WTC11 (cell line): ENCODE data around the gene MC2R. TPM values are rescaled to one million over a fixed set of nuclear protein-coding genes. Genes with fewer than 3 reads are reported as not detected.

Experiments
- ATAC-seq: fragments of 200-7000 bp; cut with Tn5 transposase; 2 replicates; pipeline ENCODE4 v1.10.0; 2021; ENCODE audit warnings: mild to moderate bottlenecking, moderate library complexity
- CTCF ChIA-PET: fragments of 300-600 bp; sonication (Branson Sonifier 250); formaldehyde crosslinking; loops from one replicate; lab custom pipeline; 2021; ENCODE audit warnings: antibody characterized with exemption; lab: Charles Lee
- POLR2A ChIA-PET: fragments of 350-600 bp; sonication (Branson Sonifier 250); formaldehyde crosslinking; loops from one replicate; lab custom pipeline; 2021; ENCODE audit warnings: antibody characterized with exemption; lab: Charles Lee
- DNase-seq: peaks from one replicate; pipeline ENCODE4 v3.0.0; 2021; ENCODE audit warnings: low spot score
- H3K27ac Mint-ChIP-seq: 2 replicates; pipeline ENCODE4 v1.8.0; 2021; ENCODE audit warnings: mixed read lengths
- H3K27me3 Mint-ChIP-seq: 2 replicates; pipeline ENCODE4 v1.8.0; 2021; ENCODE audit warnings: low read depth, mild to moderate bottlenecking, moderate library complexity, mixed read lengths
- H3K36me3 Mint-ChIP-seq: 2 replicates; pipeline ENCODE4 v1.8.0; 2021; ENCODE audit warnings: mixed read lengths
- H3K4me1 Mint-ChIP-seq: 2 replicates; pipeline ENCODE4 v1.8.0; 2022; ENCODE audit warnings: mixed read lengths
- H3K4me3 Mint-ChIP-seq: 2 replicates; pipeline ENCODE4 v1.8.0; 2021; ENCODE audit warnings: mild to moderate bottlenecking, moderate library complexity, mixed read lengths
- H3K9me3 Mint-ChIP-seq: 2 replicates; pipeline ENCODE4 v1.8.0; 2021; ENCODE audit warnings: mixed read lengths
- ATF3 ChIP-seq: sonication (generic); formaldehyde crosslinking; conservative IDR thresholded peaks from 2 replicates; pipeline ENCODE4 v1.8.1; 2022; ENCODE audit warnings: mild to moderate bottlenecking, missing genetic modification reagents
- ATF6 ChIP-seq: sonication (generic); formaldehyde crosslinking; IDR thresholded peaks from 2 replicates; pipeline ENCODE4 v1.8.1; 2023; ENCODE audit warnings: mild to moderate bottlenecking, missing genetic modification reagents
- CBFB ChIP-seq: sonication (generic); formaldehyde crosslinking; IDR thresholded peaks from 2 replicates; pipeline ENCODE4 v1.8.1; 2022; ENCODE audit warnings: mild to moderate bottlenecking, low read depth, missing genetic modification reagents
- CDX4 ChIP-seq: fragments of 250-450 bp; sonication (Bioruptor Pico); IDR thresholded peaks from 2 replicates; pipeline ENCODE4 v1.9.0; 2021; ENCODE audit warnings: moderate library complexity, mild to moderate bottlenecking, inconsistent platforms, borderline replicate concordance
- CREB1 ChIP-seq: sonication (generic); formaldehyde crosslinking; IDR thresholded peaks from 2 replicates; pipeline ENCODE4 v1.8.0; 2023; ENCODE audit warnings: mild to moderate bottlenecking, missing genetic modification reagents
- E2F4 ChIP-seq: sonication (generic); formaldehyde crosslinking; IDR thresholded peaks from 2 replicates; pipeline ENCODE4 v1.8.1; 2022; ENCODE audit warnings: low read depth, mild to moderate bottlenecking, moderate library complexity, missing genetic modification reagents, borderline replicate concordance
- ERG ChIP-seq: fragments of 250-450 bp; sonication (Bioruptor Pico); IDR thresholded peaks from 2 replicates; pipeline ENCODE4 v1.8.0; 2021; ENCODE audit warnings: mild to moderate bottlenecking
- ETV6 ChIP-seq: sonication (generic); formaldehyde crosslinking; IDR thresholded peaks from 2 replicates; pipeline ENCODE4 v1.8.1; 2022; ENCODE audit warnings: mild to moderate bottlenecking, missing genetic modification reagents
- NFYB ChIP-seq: sonication (generic); formaldehyde crosslinking; conservative IDR thresholded peaks from 2 replicates; pipeline ENCODE4 v1.8.0; 2022; ENCODE audit warnings: low read depth, missing genetic modification reagents
- PREB ChIP-seq: sonication (generic); formaldehyde crosslinking; IDR thresholded peaks from 2 replicates; pipeline ENCODE4 v1.8.1; 2022; ENCODE audit warnings: mild to moderate bottlenecking, missing genetic modification reagents, moderate library complexity, borderline replicate concordance
- TEAD4 ChIP-seq: sonication (generic); formaldehyde crosslinking; IDR thresholded peaks from 2 replicates; pipeline ENCODE4 v1.8.0; 2022; ENCODE audit warnings: mild to moderate bottlenecking, missing genetic modification reagents
- TP53 ChIP-seq: sonication (generic); formaldehyde crosslinking; IDR thresholded peaks from 2 replicates; pipeline ENCODE4 v1.8.1; 2023; ENCODE audit warnings: mild to moderate bottlenecking, missing genetic modification reagents
- ZNF138 ChIP-seq: sonication (generic); formaldehyde crosslinking; conservative IDR thresholded peaks from 2 replicates; pipeline ENCODE4 v1.8.1; 2022; ENCODE audit warnings: mild to moderate bottlenecking, moderate library complexity, missing genetic modification reagents
- ZNF232 ChIP-seq: sonication (generic); formaldehyde crosslinking; IDR thresholded peaks from 2 replicates; pipeline ENCODE4 v1.8.0; 2022; ENCODE audit warnings: mild to moderate bottlenecking, missing genetic modification reagents
- ZNF416 ChIP-seq: fragments of 250-450 bp; sonication (Bioruptor Pico); IDR thresholded peaks from 2 replicates; pipeline ENCODE4 v1.9.0; 2021; ENCODE audit warnings: mild to moderate bottlenecking, inconsistent platforms
- ZNF512 ChIP-seq: sonication (generic); formaldehyde crosslinking; IDR thresholded peaks from 2 replicates; pipeline ENCODE4 v1.8.1; 2022; ENCODE audit warnings: missing genetic modification reagents, borderline replicate concordance
- ZNF671 ChIP-seq: fragments of 250-450 bp; sonication (Bioruptor Pico); IDR thresholded peaks from 2 replicates; pipeline ENCODE4 v1.8.0; 2021; ENCODE audit warnings: mild to moderate bottlenecking
- total RNA-seq: library from RNA; stranded (reverse); gene quantifications from 3 replicates; pipeline ENCODE4 v1.2.3, GENCODE V29; 2021

The MC2R gene
- total RNA-seq, 1 experiment from 2014 or later = not detected

GRCh38 chr18:13894531-13894930 lies 20.8 kb downstream of the MC2R start (continued):
- TF ChIP-seq ETV6 (CRISPR knock-in tag) = no peak
- no peak for TF ChIP-seq ZNF671
- no peak for TF ChIP-seq ATF3 (CRISPR knock-in tag)

GRCh38 chr18:13893418-13893760 lies 21.9 kb downstream of the MC2R start:
- no peak for DNase-seq
- CTCF ChIA-PET = interaction anchor here (1.3 kb wide), 1 partner anchor 80 kb away, joined by 7 read pairs; no protein-coding TSS in a partner anchor
- Mint-ChIP-seq H3K4me3 (no peak overlapping the region), H3K4me1 (peaks cover 7% of the 10 kb centered on the region), H3K9me3 (no peaks in the 10 kb centered on the region), H3K27ac (no peak overlapping the region), H3K36me3 (no peaks in the 10 kb centered on the region), H3K27me3 (no peaks in the 10 kb centered on the region)
- no peak for ATAC-seq
- POLR2A ChIA-PET = no interaction called here
- TF ChIP-seq ERG (no peak), CREB1 (no peak), ZNF138 (no peak), ZNF232 (CRISPR knock-in tag) (no peak), ZNF416 (CRISPR knock-in tag) (no peak), CDX4 (no peak), NFYB (CRISPR knock-in tag) (no peak), TEAD4 (CRISPR knock-in tag) (no peak), TP53 (CRISPR knock-in tag) (no peak), ZNF512 (CRISPR knock-in tag) (no peak), CBFB (no peak), ATF6 (CRISPR knock-in tag) (no peak)

GRCh38 chr18:13892098-13892497 lies 23.2 kb downstream of the MC2R start:
- ATAC-seq = no peak
- no peaks in the 10 kb centered on the region for H3K36me3 Mint-ChIP-seq
- H3K4me3 Mint-ChIP-seq = no peak overlapping the region
- no peak overlapping the region for H3K27ac Mint-ChIP-seq
- H3K27me3 Mint-ChIP-seq = no peaks in the 10 kb centered on the region
- peaks cover 10% of the 10 kb centered on the region for H3K4me1 Mint-ChIP-seq
- POLR2A ChIA-PET = no interaction called here
- TF ChIP-seq PREB (CRISPR knock-in tag) = no peak
- no peak for TF ChIP-seq E2F4 (CRISPR knock-in tag)
- TF ChIP-seq TP53 (CRISPR knock-in tag) = no peak
- TF ChIP-seq NFYB (CRISPR knock-in tag) = no peak
- no peak for TF ChIP-seq ZNF671
- TF ChIP-seq, all 79 proteins: peak for 0
- DNase-seq = no peak
- no peaks in the 10 kb centered on the region for H3K9me3 Mint-ChIP-seq
- CTCF ChIA-PET = no interaction called here
